HAP-1 (cell line): ENCODE results near the gene LIPE.

ENCODE experiments used
- DNase-seq, 2 experiments: peaks; one replicate each; pipeline ENCODE4 v3.0.0-alpha.2; 2016 to 2020; ENCODE audit warnings: low spot score in 2 of 2
- H3K27me3 ChIP-seq: fragments of 250-450 bp; sonication (Bioruptor Pico); 2 replicates; pipeline ENCODE4 v1.5.1; 2020; ENCODE audit warnings: low read depth, mild to moderate bottlenecking, moderate library complexity
- H3K36me3 ChIP-seq: fragments of 250-450 bp; sonication (Bioruptor Pico); replicated peaks from 2 replicates; pipeline ENCODE4 v1.5.1; 2020; ENCODE audit warnings: mild to moderate bottlenecking
- H3K4me1 ChIP-seq: fragments of 250-450 bp; sonication (Bioruptor Pico); 2 replicates; pipeline ENCODE4 v1.5.1; 2020; ENCODE audit warnings: mild to moderate bottlenecking
- H3K4me3 ChIP-seq: fragments of 250-450 bp; sonication (Bioruptor Pico); 2 replicates; pipeline ENCODE4 v1.5.1; 2020; ENCODE audit warnings: mild to moderate bottlenecking, moderate library complexity
- H3K9me3 ChIP-seq: fragments of 250-450 bp; sonication (Bioruptor Pico); 2 replicates; pipeline ENCODE4 v1.5.1; 2020; ENCODE audit warnings: mild to moderate bottlenecking, moderate library complexity
- in situ Hi-C: fragments of 300-500 bp; cut with MboI; formaldehyde crosslinking; loops from 3 replicates; pipeline ENCODE4 v1.14.3; 2020; ENCODE audit warnings: low sequenced_read_pairs, inconsistent platforms, mixed read lengths

LIPE gene

GRCh38 chr19:42374826-42375376 lies 52.3 kb downstream of the LIPE start:
- Histone ChIP-seq H3K4me1 (no peaks in the 10 kb centered on the region), H3K27me3 (peaks cover under 1% of the 10 kb centered on the region; the same call in 1 of the 2 replicates), H3K9me3 (no peaks in the 10 kb centered on the region), H3K36me3 (peaks cover 8% of the 10 kb centered on the region; the same call in 1 of the 2 replicates), H3K4me3 (no peak overlapping the region)
- in situ Hi-C loops: no loop called here
- no peak for DNase-seq

GRCh38 chr19:42370626-42371175 lies 56.5 kb downstream of the LIPE start:
- H3K4me3 ChIP-seq: no peak overlapping the region
- DNase-seq: no peak
- no peaks in the 10 kb centered on the region for H3K4me1 ChIP-seq
- peaks cover 8% of the 10 kb centered on the region; the same call in 1 of the 2 replicates for H3K36me3 ChIP-seq
- H3K9me3 ChIP-seq: no peaks in the 10 kb centered on the region
- H3K27me3 ChIP-seq: no peaks in the 10 kb centered on the region
- in situ Hi-C loops: no loop called here

- Histone ChIP-seq H3K9me3 (no peaks in the 10 kb centered on the region), H3K27me3 (no peaks in the 10 kb centered on the region), H3K4me1 (no peaks in the 10 kb centered on the region), H3K4me3 (no peak overlapping the region), H3K36me3 (peaks cover 8% of the 10 kb centered on the region; the same call in 1 of the 2 replicates)
- DNase-seq: no peak
- in situ Hi-C loops: no loop called here
Measured at GRCh38 chr19:42370068-42370520, 57.1 kb downstream of the LIPE start.

- no peaks in the 10 kb centered on the region for H3K4me1 ChIP-seq
- H3K27me3 ChIP-seq: no peaks in the 10 kb centered on the region
- no peaks in the 10 kb centered on the region for H3K9me3 ChIP-seq
- in situ Hi-C loops: no loop called here
- no peak overlapping the region for H3K4me3 ChIP-seq
- no peak for DNase-seq
- H3K36me3 ChIP-seq: peaks cover 2% of the 10 kb centered on the region; the same call in 1 of the 2 replicates
Measured at GRCh38 chr19:42369433-42370067, 57.6 kb downstream of the LIPE start.

- no peaks in the 10 kb centered on the region for H3K27me3 ChIP-seq
- H3K9me3 ChIP-seq: no peaks in the 10 kb centered on the region
- peaks cover 3% of the 10 kb centered on the region for H3K36me3 ChIP-seq
- DNase-seq: no peak
- no peak overlapping the region for H3K4me3 ChIP-seq
- in situ Hi-C loops: no loop called here
- H3K4me1 ChIP-seq: no peaks in the 10 kb centered on the region
Measured at GRCh38 chr19:42368765-42369164, 58.4 kb downstream of the LIPE start.

GRCh38 chr19:42368360-42368759 lies 58.8 kb downstream of the LIPE start:
- Histone ChIP-seq H3K9me3 (no peaks in the 10 kb centered on the region), H3K4me3 (no peak overlapping the region), H3K36me3 (peaks cover 7% of the 10 kb centered on the region), H3K4me1 (no peaks in the 10 kb centered on the region), H3K27me3 (no peaks in the 10 kb centered on the region)
- in situ Hi-C loops: no loop called here
- no peak for DNase-seq

GRCh38 chr19:42367929-42368328 lies 59.3 kb downstream of the LIPE start:
- in situ Hi-C loops: no loop called here
- Histone ChIP-seq H3K4me3 (no peak overlapping the region), H3K9me3 (no peaks in the 10 kb centered on the region), H3K36me3 (peaks cover 11% of the 10 kb centered on the region), H3K27me3 (no peaks in the 10 kb centered on the region), H3K4me1 (no peaks in the 10 kb centered on the region)
- no peak for DNase-seq

GRCh38 chr19:42366673-42367072 lies 60.5 kb downstream of the LIPE start:
- Histone ChIP-seq H3K36me3 (peaks cover 12% of the 10 kb centered on the region), H3K27me3 (no peaks in the 10 kb centered on the region), H3K9me3 (no peaks in the 10 kb centered on the region), H3K4me1 (no peaks in the 10 kb centered on the region), H3K4me3 (no peak overlapping the region)
- in situ Hi-C loops: no loop called here
- DNase-seq: no peak

GRCh38 chr19:42363614-42364346 lies 63.4 kb downstream of the LIPE start:
- Histone ChIP-seq H3K36me3 (peaks cover 12% of the 10 kb centered on the region), H3K9me3 (no peaks in the 10 kb centered on the region), H3K4me3 (no peak overlapping the region), H3K27me3 (no peaks in the 10 kb centered on the region), H3K4me1 (no peaks in the 10 kb centered on the region)
- in situ Hi-C loops: no loop called here
- no peak for DNase-seq

- no peak for DNase-seq
- in situ Hi-C loops: no loop called here
- H3K9me3 ChIP-seq: no peaks in the 10 kb centered on the region
- H3K36me3 ChIP-seq: peaks cover 12% of the 10 kb centered on the region
- no peak overlapping the region for H3K4me3 ChIP-seq
- no peaks in the 10 kb centered on the region for H3K27me3 ChIP-seq
- H3K4me1 ChIP-seq: no peaks in the 10 kb centered on the region
Measured at GRCh38 chr19:42362891-42363440, 64.2 kb downstream of the LIPE start.

GRCh38 chr19:42362342-42362741 lies 64.8 kb downstream of the LIPE start:
- H3K36me3 ChIP-seq: peaks cover 12% of the 10 kb centered on the region
- H3K4me3 ChIP-seq: no peak overlapping the region
- H3K4me1 ChIP-seq: no peaks in the 10 kb centered on the region
- H3K9me3 ChIP-seq: no peaks in the 10 kb centered on the region
- H3K27me3 ChIP-seq: no peaks in the 10 kb centered on the region
- in situ Hi-C loops: no loop called here
- no peak for DNase-seq

GRCh38 chr19:42361545-42361910 lies 65.7 kb downstream of the LIPE start:
- Histone ChIP-seq H3K4me1 (no peaks in the 10 kb centered on the region), H3K36me3 (peaks cover 17% of the 10 kb centered on the region), H3K27me3 (no peaks in the 10 kb centered on the region), H3K9me3 (no peaks in the 10 kb centered on the region), H3K4me3 (no peak overlapping the region)
- in situ Hi-C loops: no loop called here
- DNase-seq: no peak

GRCh38 chr19:42360787-42361544 lies 66.2 kb downstream of the LIPE start:
- DNase-seq: peak in 1 of 2 experiments; percentile 27
- in situ Hi-C loops: no loop called here
- no peaks in the 10 kb centered on the region for H3K4me1 ChIP-seq
- peaks cover 21% of the 10 kb centered on the region for H3K36me3 ChIP-seq
- H3K4me3 ChIP-seq: no peak overlapping the region
- no peaks in the 10 kb centered on the region for H3K9me3 ChIP-seq
- no peaks in the 10 kb centered on the region for H3K27me3 ChIP-seq
